Subcutaneous abdominal adipose tissue (tissue), 5 donors: ENCODE measurements around the gene PIH1D2.
"Not testable (repeated sequence)": the region's sequence is repeated elsewhere in the genome, so short reads cannot be mapped to it uniquely, and the experiment has no call there.

ENCODE experiments used
- H3K27ac ChIP-seq: one replicate; pipeline ENCODE4 v1.7.0; 2013; ENCODE audit warnings: low read depth, mild to moderate bottlenecking, inconsistent platforms, low read length, moderate library complexity
- H3K27me3 ChIP-seq, 5 donors: one replicate each; pipeline ENCODE4 v1.7.0; 2013; ENCODE audit warnings: low read length in 5 of 5, inconsistent platforms in 1 of 5; ENCODE audit not compliant: control insufficient read depth in 5 of 5, insufficient read depth in 4 of 5
- H3K36me3 ChIP-seq, 5 donors: one replicate each; pipeline ENCODE4 v1.7.0; 2013; ENCODE audit warnings: low read length in 5 of 5; ENCODE audit not compliant: control insufficient read depth in 5 of 5, insufficient read depth in 5 of 5
- H3K4me1 ChIP-seq, 5 donors: one replicate each; pipeline ENCODE4 v1.7.0; 2013; ENCODE audit warnings: low read length in 5 of 5, mild to moderate bottlenecking in 3 of 5, moderate library complexity in 1 of 5; ENCODE audit not compliant: control insufficient read depth in 5 of 5, insufficient read depth in 5 of 5
- H3K4me3 ChIP-seq, 5 donors: one replicate each; pipeline ENCODE4 v1.7.0; 2013; ENCODE audit warnings: low read length in 5 of 5, low read depth in 1 of 5
- H3K9ac ChIP-seq, 5 donors: one replicate each; pipeline ENCODE4 v1.7.0; 2013; ENCODE audit warnings: low read length in 5 of 5, mild to moderate bottlenecking in 4 of 5, moderate library complexity in 3 of 5
- H3K9me3 ChIP-seq, 5 donors: one replicate each; pipeline ENCODE4 v1.7.0; 2013; ENCODE audit warnings: low read length in 5 of 5; ENCODE audit not compliant: control insufficient read depth in 5 of 5
- donor health status: healthy.
- donor health status: healthy.
- donor health status: healthy.
- donor health status: healthy.
- donor health status: healthy.

PIH1D2 gene

DNA sequence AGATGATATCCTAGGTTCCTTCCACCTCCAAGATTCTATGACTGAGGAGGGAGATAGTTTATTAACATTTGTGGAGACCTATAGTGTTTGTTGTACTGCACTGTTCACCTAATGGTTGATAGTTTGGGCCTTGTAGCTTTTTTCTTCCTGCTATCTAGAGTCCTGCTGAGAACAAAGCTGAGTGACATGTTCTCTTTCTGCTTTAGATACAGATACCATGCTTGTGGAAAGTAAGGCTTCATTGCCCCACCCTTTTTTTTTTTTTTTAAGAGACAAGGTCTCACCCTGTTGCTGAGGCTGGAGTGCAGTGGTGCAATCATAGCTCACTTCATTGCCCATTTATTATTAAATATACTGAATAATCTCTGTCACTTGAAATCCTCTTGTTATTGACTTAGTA lies 36.3 kb downstream of the PIH1D2 start:
- Histone ChIP-seq H3K36me3 (peaks cover 43 to 65% (median 51%) of the 10 kb centered on the region in 5 donors), H3K4me3 (no peak overlapping the region), H3K4me1 (no peaks in the 10 kb centered on the region), H3K9ac (no peak overlapping the region), H3K27ac (no peak overlapping the region), H3K9me3 (no peaks in the 10 kb centered on the region), H3K27me3 (no peaks in the 10 kb centered on the region)

DNA sequence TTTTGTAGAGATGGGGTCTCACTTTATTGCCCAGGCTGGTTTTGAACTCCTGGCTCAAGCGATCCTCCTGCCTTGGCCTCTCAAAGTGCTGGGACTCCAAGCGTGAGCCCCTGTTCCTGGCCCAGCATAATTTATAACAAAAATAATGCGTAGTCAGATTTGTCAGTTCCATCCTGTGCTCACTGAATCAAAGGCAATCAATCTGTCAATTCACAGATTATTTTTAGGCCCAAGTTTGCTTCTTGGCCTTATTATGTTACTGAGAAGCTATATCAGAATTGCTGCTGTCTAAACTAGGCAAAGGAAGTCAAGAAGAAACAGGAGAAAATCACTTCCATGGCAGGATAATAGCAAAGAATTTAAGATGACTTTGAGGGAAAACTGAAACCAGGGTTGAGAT lies 39.9 kb downstream of the PIH1D2 start:
- H3K9ac ChIP-seq = no peak overlapping the region
- no peak overlapping the region for H3K27ac ChIP-seq
- peaks cover 36 to 64% (median 51%) of the 10 kb centered on the region in 5 donors for H3K36me3 ChIP-seq
- H3K27me3 ChIP-seq = no peaks in the 10 kb centered on the region
- H3K9me3 ChIP-seq = no peaks in the 10 kb centered on the region
- no peak overlapping the region for H3K4me3 ChIP-seq
- H3K4me1 ChIP-seq = peaks cover 0 to 7% (median 0%) of the 10 kb centered on the region in 5 donors

DNA sequence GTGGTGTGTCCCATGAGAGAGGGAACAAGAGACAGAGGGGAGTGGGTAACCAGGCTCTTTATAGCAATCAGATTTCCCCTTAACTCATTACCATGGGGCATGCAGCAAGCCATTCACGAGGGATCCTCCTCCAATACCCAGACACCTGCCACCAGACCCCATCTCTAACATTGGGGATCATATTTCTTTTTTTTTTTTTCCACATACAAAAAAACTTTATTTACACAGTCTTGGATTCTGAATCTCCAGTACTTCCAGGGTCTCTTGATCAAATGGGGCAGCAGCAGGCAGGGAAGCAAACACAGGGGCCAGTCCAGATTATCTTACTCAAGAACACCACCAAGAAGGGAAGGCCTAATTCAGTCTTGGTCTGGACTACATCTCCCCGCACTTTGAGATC lies 44.4 kb downstream of the PIH1D2 start:
- Histone ChIP-seq H3K27ac (peak overlapping the region; percentile 33), H3K9ac (peak overlapping the region in 1 of 5 donors; percentile 5), H3K9me3 (no peaks in the 10 kb centered on the region), H3K4me3 (no peak overlapping the region), H3K4me1 (peaks cover 0 to 28% (median 12%) of the 10 kb centered on the region in 5 donors), H3K27me3 (no peaks in the 10 kb centered on the region), H3K36me3 (peaks cover 25 to 45% (median 36%) of the 10 kb centered on the region in 5 donors)

DNA sequence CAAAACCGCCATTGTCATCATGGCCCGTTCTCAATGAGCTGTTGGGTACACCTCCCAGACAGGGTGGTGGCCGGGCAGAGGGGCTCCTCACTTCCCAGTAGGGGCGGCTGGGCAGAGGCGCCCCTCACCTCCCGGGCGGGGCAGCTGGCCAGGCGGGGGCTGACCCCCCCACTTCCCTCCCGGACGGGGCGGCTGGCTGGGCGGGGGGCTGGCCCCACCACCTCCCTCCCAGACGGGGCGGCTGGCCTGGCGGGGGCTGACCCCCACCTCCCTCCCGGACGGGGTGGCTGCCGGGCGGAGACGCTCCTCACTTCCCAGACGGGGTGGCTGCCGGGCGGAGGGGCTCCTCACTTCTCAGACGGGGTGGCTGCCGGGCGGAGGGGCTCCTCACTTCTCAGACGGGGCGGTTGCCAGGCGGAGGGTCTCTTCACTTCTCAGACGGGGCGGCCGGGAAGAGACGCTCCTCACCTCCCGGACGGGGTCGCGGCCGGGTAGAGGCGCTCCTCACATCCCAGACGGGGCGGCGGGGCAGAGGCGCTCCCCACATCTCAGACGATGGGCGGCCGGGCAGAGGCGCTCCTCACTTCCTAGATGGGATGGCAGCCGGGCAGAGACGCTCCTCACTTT lies 46.9 kb downstream of the PIH1D2 start:
- H3K4me1 ChIP-seq = peaks cover 0 to 34% (median 18%) of the 10 kb centered on the region in 5 donors
- H3K36me3 ChIP-seq = peaks cover 13 to 33% (median 24%) of the 10 kb centered on the region in 5 donors
- not testable (repeated sequence) for H3K9me3 ChIP-seq, H3K27me3 ChIP-seq, H3K27ac ChIP-seq, H3K9ac ChIP-seq, H3K4me3 ChIP-seq

DNA sequence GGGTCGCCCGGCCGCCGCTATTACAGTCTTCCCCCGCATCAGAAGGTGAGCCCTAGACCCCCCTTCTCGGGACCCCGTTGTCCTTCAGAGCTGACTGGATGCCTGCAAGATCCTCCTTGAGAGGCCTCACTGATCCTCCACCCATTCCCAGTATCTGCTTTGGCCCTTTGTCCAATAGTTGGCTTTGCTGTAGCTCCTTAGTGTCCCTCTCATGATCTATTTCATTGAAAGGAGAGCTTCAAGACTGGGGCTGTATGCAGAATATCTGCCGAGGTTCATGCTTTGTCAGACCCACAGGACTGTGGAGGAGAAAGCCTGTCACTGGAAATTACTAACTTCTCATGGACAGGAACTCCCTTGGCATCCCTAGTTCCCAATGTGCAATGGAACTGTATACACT lies 48.1 kb downstream of the PIH1D2 start:
- H3K27me3 ChIP-seq = no peaks in the 10 kb centered on the region
- peak overlapping the region; percentile 89 to 94 (median 92) for H3K9ac ChIP-seq
- peak overlapping the region; percentile 88 to 97 (median 94) for H3K4me3 ChIP-seq
- H3K27ac ChIP-seq = peak overlapping the region; percentile 94
- peaks cover 10 to 28% (median 22%) of the 10 kb centered on the region in 5 donors for H3K36me3 ChIP-seq
- peaks cover 0 to 40% (median 23%) of the 10 kb centered on the region in 5 donors for H3K4me1 ChIP-seq
- H3K9me3 ChIP-seq = no peaks in the 10 kb centered on the region

DNA sequence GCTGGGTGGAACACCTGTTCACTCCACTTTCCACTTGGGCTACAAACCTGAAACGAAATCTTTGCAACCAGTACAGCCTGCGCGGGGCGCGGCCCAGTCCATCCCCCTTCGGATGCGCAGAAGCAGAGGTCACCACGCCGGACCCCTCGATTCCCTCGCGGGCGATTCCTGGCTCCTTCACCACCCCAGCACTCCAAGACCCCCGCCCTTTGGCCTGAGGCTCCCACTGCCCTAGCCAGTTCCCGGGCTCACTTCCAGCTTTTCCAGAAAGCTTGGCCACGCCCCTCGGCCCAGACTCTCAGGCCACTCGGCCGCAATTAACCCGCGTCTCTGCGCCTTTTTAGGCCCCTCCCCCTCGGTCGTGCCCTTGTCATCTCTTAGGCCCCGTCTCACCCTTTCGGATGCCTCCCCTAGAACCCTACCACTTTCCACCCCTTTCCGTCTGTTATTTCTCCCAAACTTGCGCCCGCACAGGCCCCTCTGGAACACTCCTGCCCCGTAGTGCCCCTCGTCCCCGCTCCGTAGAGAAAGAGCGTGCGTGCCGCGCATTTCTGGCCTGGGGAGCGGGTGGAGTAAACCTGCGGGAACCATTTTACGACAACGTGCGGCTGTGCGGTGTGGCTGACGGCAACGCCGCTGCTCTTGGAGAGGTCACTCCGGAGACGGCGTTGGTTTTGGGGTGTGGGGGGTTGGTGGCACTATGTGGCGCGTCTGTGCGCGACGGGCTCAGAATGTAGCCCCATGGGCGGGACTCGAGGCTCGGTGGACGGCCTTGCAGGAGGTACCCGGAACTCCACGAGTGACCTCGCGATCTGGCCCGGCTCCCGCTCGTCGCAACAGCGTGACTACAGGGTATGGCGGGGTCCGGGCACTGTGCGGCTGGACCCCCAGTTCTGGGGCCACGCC lies 48.8 kb downstream of the PIH1D2 start, which contains the start of gene DLAT:
Gene DLAT, plus strand, starts transcription at position 636 of the 906 bp plus-strand sequence. Its CDS starts 65 bp downstream, at position 701.
- Histone ChIP-seq H3K27me3 (no peaks in the 10 kb centered on the region), H3K36me3 (peaks cover 5 to 21% (median 17%) of the 10 kb centered on the region in 5 donors), H3K9ac (peak within 1 kb of the TSS; percentile 89 to 94 (median 92)), H3K4me3 (peak within 1 kb of the TSS; percentile 90 to 97 (median 94)), H3K27ac (peak within 1 kb of the TSS; percentile 94), H3K4me1 (peaks cover 0 to 47% (median 26%) of the 10 kb centered on the region in 5 donors), H3K9me3 (no peaks in the 10 kb centered on the region)

DNA sequence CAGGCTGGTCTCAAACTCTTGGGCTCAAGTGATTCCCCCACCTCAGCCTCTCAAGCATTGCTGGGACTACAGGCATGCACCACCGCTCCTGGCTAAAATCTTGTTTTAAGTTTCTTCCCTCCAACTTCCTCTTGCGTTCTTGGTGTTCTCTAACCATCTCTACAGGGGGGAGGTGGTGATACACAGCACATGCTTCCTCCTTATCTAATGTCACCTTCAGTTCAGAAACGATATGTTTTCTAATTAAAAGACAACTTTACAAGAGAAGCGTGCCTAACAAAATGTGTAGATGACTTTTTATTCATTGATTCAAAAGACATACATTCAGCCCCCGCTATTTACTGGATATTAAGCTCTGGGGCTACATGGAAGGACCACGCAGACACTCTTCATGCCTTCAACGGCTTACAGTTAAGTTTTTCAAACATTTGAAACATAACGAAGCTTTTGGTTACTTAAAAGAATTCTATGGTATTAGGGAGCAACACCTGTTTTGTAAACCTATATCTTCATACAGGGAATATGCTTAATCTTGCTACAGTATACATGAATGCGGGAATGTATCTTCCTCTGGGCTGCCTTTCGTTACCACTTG lies 49.5 kb downstream of the PIH1D2 start:
- Histone ChIP-seq H3K4me1 (peaks cover 0 to 50% (median 34%) of the 10 kb centered on the region in 5 donors), H3K36me3 (peaks cover 9 to 16% (median 10%) of the 10 kb centered on the region in 5 donors), H3K27ac (peak overlapping the region; percentile 94), H3K27me3 (no peaks in the 10 kb centered on the region), H3K4me3 (peak overlapping the region; percentile 90 to 97 (median 94)), H3K9ac (peak overlapping the region; percentile 89 to 94 (median 92)), H3K9me3 (no peaks in the 10 kb centered on the region)

DNA sequence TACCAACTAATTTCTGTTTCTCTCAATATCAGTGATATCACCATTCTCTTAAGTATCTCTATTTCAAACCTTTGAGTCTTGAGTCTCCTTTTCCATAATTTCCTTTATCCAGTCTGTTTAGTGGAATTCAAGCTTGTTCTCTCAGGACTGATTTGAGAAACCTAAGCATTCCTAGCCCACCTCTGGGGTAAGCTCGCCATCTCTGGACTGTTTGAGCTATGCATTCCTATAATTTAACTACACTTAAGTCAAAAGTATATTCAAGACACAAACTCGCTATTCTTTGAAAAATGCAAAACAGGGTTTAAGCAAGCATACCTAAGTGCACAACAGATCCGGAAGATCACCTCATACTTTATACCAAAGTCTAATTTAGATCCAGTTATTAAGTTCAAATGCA lies 50.7 kb downstream of the PIH1D2 start:
- H3K4me3 ChIP-seq = no peak overlapping the region
- H3K36me3 ChIP-seq = peaks cover 4 to 11% (median 7%) of the 10 kb centered on the region in 5 donors
- no peaks in the 10 kb centered on the region for H3K9me3 ChIP-seq
- peak overlapping the region; percentile 5 for H3K27ac ChIP-seq
- no peak overlapping the region for H3K9ac ChIP-seq
- peaks cover 0 to 53% (median 39%) of the 10 kb centered on the region in 5 donors for H3K4me1 ChIP-seq
- no peaks in the 10 kb centered on the region for H3K27me3 ChIP-seq

DNA sequence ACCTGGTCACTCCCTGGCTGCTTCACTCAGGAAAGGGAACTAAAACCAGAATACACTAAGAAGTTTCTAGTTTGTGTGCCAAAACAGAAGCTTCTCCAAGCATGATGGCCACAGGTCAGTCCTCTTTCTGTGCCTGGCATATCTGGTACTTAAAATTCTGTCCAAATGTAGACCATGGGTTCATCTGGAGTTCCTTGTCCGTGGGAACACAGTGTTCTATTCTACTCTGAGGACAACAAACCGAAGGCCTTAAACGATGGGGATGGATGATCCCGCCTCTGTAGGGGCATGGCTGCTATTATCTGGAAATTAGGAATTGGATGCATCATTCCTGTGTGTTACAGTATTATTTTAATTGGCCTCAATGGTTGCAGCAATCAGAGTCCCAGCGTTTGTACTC lies 54.8 kb downstream of the PIH1D2 start:
- Histone ChIP-seq H3K9me3 (no peaks in the 10 kb centered on the region), H3K27ac (peak overlapping the region; percentile 94)

More for the DNA sequence above, 54.8 kb downstream of the PIH1D2 start:
- Histone ChIP-seq H3K4me3 (no peak overlapping the region), H3K36me3 (peaks cover 4 to 11% (median 5%) of the 10 kb centered on the region in 5 donors), H3K27me3 (no peaks in the 10 kb centered on the region), H3K4me1 (peaks cover 3 to 50% (median 37%) of the 10 kb centered on the region in 5 donors), H3K9ac (peak overlapping the region in 1 of 5 donors; percentile 77)
